Measurements from ENCODE around the gene TLE2.

TLE2 gene

GRCh38 chr19:2977001-2977745, 51.9 kb downstream of the TLE2 start, which contains the start of gene TLE6:
Gene TLE6 (plus strand): TSS chr19:2977564. CDS start chr19:2978234, 670 bp downstream.
- DNase-seq (ENCODE audit: low read depth), result peak; percentile 89
- H3K4me3 ChIP-seq (ENCODE audit: low read depth, low read length), result peak within 1 kb of the TSS; percentile 69
- no peak for TF ChIP-seq CTCF (IDR thresholded peaks at IDR 0.05; ENCODE audit: control insufficient read depth, extremely low read depth, insufficient read depth)

GRCh38 chr19:2976609-2977000, 52.5 kb downstream of the TLE2 start:
- no peak for DNase-seq (ENCODE audit: low read depth)
- peak overlapping the region; percentile 69 for H3K4me3 ChIP-seq (ENCODE audit: low read depth, low read length)
- TF ChIP-seq CTCF (IDR thresholded peaks at IDR 0.05; ENCODE audit: control insufficient read depth, extremely low read depth, insufficient read depth), result no peak

GRCh38 chr19:2974342-2975041, 54.6 kb downstream of the TLE2 start:
- H3K4me3 ChIP-seq (ENCODE audit: low read depth, low read length), result no peak overlapping the region
- DNase-seq (ENCODE audit: low read depth), result no peak
- no peak for TF ChIP-seq CTCF (IDR thresholded peaks at IDR 0.05; ENCODE audit: control insufficient read depth, extremely low read depth, insufficient read depth)

- no peak for DNase-seq (ENCODE audit: low read depth)
- H3K4me3 ChIP-seq (ENCODE audit: low read depth, low read length), result no peak overlapping the region
- TF ChIP-seq CTCF (IDR thresholded peaks at IDR 0.05; ENCODE audit: control insufficient read depth, extremely low read depth, insufficient read depth), result no peak
Measured at GRCh38 chr19:2973229-2973628, 55.9 kb downstream of the TLE2 start.

- DNase-seq (ENCODE audit: low read depth), result no peak
- TF ChIP-seq CTCF (IDR thresholded peaks at IDR 0.05; ENCODE audit: control insufficient read depth, extremely low read depth, insufficient read depth), result no peak
- no peak overlapping the region for H3K4me3 ChIP-seq (ENCODE audit: low read depth, low read length)
Measured at GRCh38 chr19:2970201-2970835, 58.8 kb downstream of the TLE2 start.

- no peak for DNase-seq (ENCODE audit: low read depth)
- no peak for TF ChIP-seq CTCF (IDR thresholded peaks at IDR 0.05; ENCODE audit: control insufficient read depth, extremely low read depth, insufficient read depth)
- H3K4me3 ChIP-seq (ENCODE audit: low read depth, low read length), result no peak overlapping the region
Measured at GRCh38 chr19:2969104-2969504, 60.0 kb downstream of the TLE2 start.
